COR-L47 (cell line): ENCODE measurements around the gene MNT.

Experiments used
- DNase-seq: peaks from one replicate; lab custom pipeline; 2025; lab: John Stamatoyannopoulos, UW

The MNT gene

DNA sequence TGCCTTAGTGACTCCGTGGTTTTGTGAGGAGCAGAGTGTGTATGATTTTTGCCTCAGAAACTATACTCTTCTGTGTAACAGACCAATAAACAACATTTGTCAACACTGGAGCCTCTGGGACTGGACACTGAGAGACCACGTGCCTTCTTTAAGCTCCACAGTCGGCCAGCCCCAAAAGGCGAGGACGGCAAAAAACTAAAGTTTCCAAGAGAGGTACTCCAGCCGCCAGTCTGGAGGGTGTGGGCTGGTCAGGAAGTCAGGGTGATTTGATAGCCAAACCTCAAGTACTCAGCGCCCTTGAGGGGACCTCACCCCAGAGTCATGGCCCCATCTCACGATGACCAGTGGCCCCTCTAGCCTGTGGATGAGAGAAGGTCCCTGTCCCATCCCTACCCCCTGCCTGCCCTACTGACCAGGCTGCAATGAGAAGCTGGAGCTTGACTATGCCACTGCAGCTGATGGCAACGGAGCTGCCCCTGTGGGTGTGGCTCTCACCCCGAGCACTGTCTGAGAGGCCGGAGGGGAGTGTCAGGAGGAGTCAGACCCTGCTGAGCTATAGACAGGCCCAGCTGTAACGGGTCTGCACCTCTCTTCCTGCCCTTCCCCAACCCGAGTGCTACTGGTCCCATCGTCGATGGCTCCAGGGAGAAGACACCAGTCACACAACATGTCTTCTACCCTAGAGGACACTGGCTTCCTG, 19.8 kb downstream of the MNT start:
- DNase-seq = no peak

DNA sequence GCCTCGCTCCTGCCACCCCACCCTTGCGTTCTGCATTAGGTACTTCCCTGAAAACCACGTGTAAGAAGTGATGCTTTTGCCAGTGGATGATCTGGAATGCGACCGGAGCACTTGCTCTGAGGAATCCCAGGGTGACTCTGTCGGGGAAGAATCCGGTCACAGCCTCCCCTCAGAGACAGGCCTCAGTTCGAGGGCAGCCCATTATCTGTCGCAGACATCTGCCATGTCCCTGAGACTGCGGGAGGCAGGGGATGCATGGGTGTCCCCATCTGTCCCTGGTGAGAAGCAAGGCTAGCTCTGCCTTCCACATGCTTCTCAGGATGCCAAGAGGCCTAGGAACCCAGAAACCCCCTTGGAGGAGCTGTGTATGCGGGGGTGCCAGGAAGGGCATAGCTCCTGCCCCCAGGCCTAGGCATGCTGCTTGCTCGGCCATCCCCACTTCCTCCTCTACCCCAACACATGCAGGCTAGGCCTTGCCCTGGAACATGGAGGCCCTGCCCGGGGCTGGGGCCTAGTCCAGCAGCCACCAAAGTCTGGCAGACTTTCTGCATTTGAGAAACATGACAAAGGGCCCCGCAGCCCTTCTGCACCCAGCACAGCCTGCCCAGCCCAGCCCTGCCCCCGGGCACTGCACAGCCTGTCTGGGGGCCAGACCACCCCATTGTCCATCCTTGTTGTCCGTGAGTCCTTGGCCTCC, 20.5 kb downstream of the MNT start:
- no peak for DNase-seq

GRCh38 chr17:2379489-2380225, 21.2 kb downstream of the MNT start:
- DNase-seq = no peak

DNA sequence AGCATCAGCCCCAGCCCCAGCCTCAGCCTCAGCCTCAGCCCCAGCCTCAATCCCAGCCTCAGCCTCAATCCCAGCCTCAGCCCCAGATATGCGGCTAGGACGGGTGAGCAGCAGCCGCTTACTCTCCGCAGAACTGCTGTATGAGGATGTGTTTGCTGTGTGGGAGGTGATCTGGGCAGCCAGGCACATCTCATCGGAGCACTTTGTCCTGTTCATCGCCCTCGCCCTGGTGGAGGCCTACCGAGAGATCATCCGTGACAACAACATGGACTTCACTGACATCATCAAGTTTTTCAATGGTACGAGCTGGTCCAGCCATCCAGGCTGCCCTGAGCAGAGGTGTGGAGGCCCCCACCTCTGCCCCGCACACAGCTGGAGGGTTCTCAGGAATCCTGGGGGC, 22.0 kb downstream of the MNT start:
- no peak for DNase-seq

GRCh38 chr17:2377659-2378058, 23.2 kb downstream of the MNT start:
- DNase-seq = no peak

DNA sequence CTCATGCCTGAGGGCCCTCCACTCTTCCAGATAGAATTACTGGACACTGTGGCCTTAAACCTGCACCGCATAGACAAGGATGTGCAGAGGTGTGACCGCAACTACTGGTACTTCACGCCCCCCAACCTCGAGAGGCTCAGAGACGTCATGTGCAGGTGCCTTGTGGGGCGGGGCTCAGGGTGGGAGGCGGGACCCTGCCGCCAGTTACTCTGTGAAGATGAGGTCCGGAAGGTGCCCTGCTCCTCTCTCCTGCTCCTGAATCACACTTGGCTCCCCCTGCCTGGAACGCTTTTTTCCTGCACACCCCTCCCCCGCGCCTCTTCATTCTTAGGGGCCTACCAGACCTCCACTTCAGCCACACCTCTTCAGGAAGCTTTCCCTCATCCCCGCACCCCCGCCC, 24.8 kb downstream of the MNT start:
- DNase-seq = no peak

DNA sequence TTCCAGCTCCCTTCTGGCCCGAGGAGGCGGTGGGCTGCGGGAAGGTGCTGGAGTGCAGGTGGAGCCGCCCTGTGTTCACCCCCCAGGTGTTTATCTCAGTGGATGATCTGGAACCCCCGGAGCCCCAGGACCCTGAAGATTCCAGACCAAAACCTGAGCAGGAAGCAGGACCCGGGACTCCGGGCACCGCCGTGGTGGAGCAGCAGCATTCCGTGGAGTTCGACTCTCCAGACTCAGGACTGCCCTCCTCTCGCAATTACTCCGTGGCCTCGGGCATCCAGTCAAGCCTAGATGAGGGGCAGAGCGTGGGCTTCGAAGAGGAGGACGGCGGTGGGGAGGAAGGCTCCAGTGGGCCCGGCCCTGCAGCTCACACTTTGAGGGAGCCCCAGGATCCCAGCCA, 25.5 kb downstream of the MNT start:
- DNase-seq = no peak

DNA sequence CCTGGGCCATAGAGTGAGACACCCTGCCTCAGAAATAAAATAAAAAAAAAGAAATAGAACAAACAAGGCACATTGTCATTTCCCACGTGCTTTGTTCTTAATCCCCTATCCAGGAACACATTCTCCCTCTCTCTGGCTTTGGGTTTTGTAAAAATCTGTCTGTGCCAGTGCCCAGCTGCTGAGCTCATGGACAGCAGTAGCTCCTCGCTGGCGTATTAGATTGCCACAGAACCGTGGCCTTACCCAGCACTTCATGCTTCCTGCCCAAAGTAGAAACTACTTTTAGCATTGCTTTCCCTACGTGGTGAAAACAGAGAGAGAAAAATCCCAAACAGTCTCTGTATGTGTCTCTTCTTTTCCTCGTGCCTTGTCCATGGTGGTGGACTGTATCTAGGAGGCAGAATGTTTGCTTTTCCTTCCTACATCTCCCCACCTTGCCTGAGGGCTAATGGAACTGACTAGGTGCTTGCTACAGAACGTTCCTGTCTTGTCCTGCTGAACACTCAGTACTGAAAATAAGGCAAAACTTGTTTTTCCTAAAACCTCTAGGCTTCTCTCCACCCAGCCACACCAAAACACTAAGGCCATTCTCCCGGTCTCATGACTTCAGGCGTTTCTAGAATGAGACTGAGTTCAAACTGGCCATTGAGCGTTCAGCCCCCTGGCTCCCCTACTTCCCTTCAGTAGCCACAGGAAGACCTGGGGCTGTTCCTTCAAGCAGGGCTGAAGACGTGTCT, 26.1 kb downstream of the MNT start:
- DNase-seq = no peak

DNA sequence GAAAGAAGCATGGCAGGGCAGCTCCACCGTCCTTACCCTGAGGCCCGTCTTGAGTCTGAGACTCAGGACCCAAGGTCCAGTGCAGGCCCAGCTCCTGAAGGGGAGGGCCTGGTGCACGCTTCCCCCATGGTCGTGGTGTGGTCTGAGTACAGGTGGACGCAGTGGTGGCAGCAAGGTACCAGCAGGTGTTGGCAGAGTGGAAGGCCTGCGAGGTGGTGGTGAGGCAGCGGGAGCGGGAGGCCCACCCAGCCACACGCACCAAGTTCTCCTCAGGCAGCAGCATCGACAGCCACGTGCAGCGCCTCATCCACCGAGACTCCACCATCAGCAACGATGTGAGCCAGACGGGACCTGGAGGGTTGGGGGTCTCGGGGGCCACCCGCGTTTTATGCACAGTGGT, 27.7 kb downstream of the MNT start:
- DNase-seq = no peak

GRCh38 chr17:2372681-2373080, 28.2 kb downstream of the MNT start:
- no peak for DNase-seq

DNA sequence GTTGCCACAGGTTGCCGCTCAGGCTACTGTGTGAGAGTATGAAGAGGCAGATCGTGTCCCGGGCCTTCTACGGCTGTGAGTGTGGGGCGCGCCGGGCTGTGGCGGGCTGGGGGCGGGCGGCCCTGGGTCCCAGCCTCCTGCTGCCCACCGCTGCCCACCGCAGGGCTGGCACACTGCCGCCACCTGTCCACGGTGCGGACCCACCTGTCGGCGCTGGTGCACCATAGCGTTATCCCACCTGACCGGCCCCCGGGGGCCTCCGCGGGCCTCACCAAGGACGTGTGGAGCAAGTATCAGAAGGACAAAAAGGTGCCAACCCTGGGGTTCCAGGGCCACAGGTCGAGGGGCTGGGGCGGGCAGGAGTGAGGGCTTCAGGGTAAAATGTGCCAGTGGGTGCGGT, 28.7 kb downstream of the MNT start:
- no peak for DNase-seq

- no peak for DNase-seq
Measured at GRCh38 chr17:2371183-2372130, 29.4 kb downstream of the MNT start.

- DNase-seq = no peak
Measured at GRCh38 chr17:2370211-2370589, 30.7 kb downstream of the MNT start.

GRCh38 chr17:2369551-2370210, 31.2 kb downstream of the MNT start:
- DNase-seq = no peak

DNA sequence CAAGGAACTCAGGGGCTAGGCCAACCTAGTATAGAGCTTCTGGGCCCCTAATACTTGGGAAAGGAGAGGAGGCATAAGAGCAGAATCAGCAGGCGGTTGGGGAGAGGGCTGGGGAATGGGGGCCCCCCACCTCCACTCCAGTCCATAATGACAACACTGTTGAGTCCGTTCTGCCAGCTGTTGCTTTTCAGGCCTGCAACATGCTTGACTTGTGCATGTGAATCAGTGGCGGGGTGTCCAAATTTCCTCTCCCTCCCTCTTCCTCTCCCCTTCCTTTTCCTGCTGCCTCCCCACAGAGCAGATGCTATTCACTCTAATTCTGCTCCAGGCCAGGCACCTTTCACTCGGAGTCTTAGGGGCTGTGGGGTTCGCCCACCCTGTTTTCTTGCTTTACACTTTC, 31.8 kb downstream of the MNT start:
- DNase-seq = no peak

DNA sequence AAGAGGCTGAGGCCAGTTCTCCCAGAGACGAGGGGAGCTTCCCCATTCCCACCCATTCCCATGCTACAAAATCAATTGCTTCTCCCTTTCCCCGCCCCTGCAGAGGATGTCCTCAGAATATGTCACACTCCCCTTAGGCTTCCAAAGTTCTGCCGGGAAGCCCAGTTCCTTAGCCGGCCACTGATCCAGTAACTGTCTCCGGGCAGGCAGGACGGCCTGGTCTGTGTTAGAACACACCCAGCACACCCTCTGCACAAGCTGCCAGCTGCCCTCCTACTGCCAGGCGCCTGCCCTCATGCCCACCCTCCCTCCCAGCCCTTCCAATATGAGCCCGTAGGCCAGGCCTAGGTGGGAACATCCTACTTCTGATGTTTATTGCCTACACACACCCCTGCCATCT, 32.5 kb downstream of the MNT start:
- no peak for DNase-seq

GRCh38 chr17:2366747-2367494, 33.9 kb downstream of the MNT start:
- no peak for DNase-seq

- no peak for DNase-seq
Measured at GRCh38 chr17:2365132-2365531, 35.7 kb downstream of the MNT start.

- DNase-seq = no peak
Measured at GRCh38 chr17:2364763-2365116, 36.1 kb downstream of the MNT start.
